ENCODE measurements around the gene CD7.

GRCh38 chr17:82310877-82311276 is 6.5 kb downstream of the CD7 start:
- TF ChIP-seq CTCF (IDR thresholded peaks at IDR 0.05 in 8 of 11, conservative IDR thresholded peaks at IDR 0.05 in 3 of 11) (no peak), POLR2A (IDR thresholded peaks at IDR 0.05) (no peak), POLR2AphosphoS5 (IDR thresholded peaks at IDR 0.05) (no peak)

Data from spleen (tissue), 7 donors.